ENCODE results near the gene ZC3HAV1.

DNA sequence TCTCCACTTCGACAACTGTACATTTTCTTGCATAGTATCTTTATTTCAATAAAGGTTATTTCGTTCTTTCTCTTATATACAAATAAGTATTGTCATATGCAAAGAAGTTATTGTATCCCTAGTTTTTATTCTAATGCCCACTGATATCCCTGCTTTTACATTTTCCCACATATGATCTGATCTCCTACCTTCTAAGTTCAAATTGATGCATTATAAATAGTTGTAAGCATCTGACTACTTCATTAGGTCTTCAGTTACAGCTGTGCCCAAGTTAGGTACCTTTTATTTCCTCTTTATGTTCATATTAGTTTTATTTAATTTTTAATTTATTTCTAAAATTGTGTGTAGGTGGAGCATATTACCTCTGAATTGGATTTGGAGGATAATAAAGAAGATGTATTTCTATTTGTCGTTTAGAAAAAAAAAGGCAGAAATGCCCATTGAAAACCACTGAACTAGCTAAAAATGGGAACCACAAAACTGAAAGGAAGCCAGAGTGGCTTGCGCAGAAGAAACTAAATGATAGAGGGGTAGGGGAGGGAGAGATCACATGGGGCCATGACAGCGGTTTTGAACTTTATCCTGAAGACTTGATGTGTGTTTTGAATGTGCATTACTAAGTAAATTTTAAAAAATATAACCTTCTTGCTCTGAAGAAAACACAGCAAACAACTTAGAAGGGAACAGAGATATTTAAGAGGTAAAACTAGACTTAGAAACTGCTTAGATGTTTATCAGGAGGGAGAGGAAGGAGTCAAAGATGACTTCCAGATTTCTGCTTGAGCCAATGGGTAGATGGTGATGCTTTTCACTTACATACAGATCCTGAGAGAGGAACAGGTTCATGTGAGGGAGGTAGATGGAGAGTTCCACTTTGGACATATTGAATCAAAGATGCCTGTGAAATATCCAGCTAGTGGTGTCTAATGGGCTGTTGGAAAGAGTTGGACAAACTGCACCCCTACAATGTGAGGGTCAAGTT, 64.4 kb downstream of the ZC3HAV1 start:
- TF ChIP-seq, protein P1, sequence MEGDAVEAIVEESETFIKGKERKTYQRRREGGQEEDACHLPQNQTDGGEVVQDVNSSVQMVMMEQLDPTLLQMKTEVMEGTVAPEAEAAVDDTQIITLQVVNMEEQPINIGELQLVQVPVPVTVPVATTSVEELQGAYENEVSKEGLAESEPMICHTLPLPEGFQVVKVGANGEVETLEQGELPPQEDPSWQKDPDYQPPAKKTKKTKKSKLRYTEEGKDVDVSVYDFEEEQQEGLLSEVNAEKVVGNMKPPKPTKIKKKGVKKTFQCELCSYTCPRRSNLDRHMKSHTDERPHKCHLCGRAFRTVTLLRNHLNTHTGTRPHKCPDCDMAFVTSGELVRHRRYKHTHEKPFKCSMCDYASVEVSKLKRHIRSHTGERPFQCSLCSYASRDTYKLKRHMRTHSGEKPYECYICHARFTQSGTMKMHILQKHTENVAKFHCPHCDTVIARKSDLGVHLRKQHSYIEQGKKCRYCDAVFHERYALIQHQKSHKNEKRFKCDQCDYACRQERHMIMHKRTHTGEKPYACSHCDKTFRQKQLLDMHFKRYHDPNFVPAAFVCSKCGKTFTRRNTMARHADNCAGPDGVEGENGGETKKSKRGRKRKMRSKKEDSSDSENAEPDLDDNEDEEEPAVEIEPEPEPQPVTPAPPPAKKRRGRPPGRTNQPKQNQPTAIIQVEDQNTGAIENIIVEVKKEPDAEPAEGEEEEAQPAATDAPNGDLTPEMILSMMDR (conservative IDR thresholded peaks at IDR 0.05): no peak
- no peak for TF ChIP-seq ZFX (IDR thresholded peaks at IDR 0.05)
